OCI-LY1 (cell line): ENCODE data around the gene KRT20.
A peak's percentile ranks its signal among the peaks of the same experiment; 100 is the strongest.

Experiments
- H2AFZ ChIP-seq: fragments of 200-600 bp; sonication (generic), shearing (Covaris generic); 2 replicates; pipeline ENCODE4 v1.6.0; 2014; ENCODE audit warnings: antibody characterized with exemption, mild to moderate bottlenecking, low read length
- H3F3A ChIP-seq: fragments of 200-600 bp; sonication (generic), shearing (Covaris generic); 2 replicates; pipeline ENCODE4 v1.6.0; 2014; ENCODE audit warnings: mild to moderate bottlenecking, antibody characterized with exemption, low read length, moderate library complexity; ENCODE audit not compliant: insufficient read depth
- H3K27ac ChIP-seq: fragments of 200-600 bp; sonication (generic); 2 replicates; pipeline ENCODE4 v1.5.1; 2014; ENCODE audit warnings: low read length, mixed run types, mild to moderate bottlenecking, low read depth; ENCODE audit not compliant: poor library complexity, severe bottlenecking
- H3K27me3 ChIP-seq: fragments of 200-600 bp; sonication (generic); 2 replicates; pipeline ENCODE4 v1.6.0; 2014; ENCODE audit warnings: antibody characterized with exemption, mild to moderate bottlenecking, low read length, moderate library complexity; ENCODE audit not compliant: insufficient read depth
- H3K36me3 ChIP-seq: fragments of 200-600 bp; sonication (generic); 2 replicates; pipeline ENCODE4 v1.6.1; 2014; ENCODE audit warnings: mild to moderate bottlenecking, antibody characterized with exemption, low read length, moderate library complexity, mixed read lengths; ENCODE audit not compliant: insufficient read depth
- H3K4me1 ChIP-seq: fragments of 200-600 bp; sonication (generic); 2 replicates; pipeline ENCODE4 v1.5.1; 2014; ENCODE audit warnings: mild to moderate bottlenecking, low read length, moderate library complexity; ENCODE audit not compliant: insufficient read depth, severe bottlenecking
- H3K4me2 ChIP-seq: fragments of 200-600 bp; sonication (generic), shearing (Covaris generic); 2 replicates; pipeline ENCODE4 v1.6.1; 2014; ENCODE audit warnings: low read length
- H3K4me3 ChIP-seq: fragments of 200-600 bp; sonication (generic); 2 replicates; pipeline ENCODE4 v1.5.1; 2014; ENCODE audit warnings: low read length, low read depth, mild to moderate bottlenecking, mixed read lengths; ENCODE audit not compliant: poor library complexity, severe bottlenecking
- H3K79me2 ChIP-seq: fragments of 200-600 bp; shearing (Covaris generic); 2 replicates; pipeline ENCODE4 v1.6.1; 2016; ENCODE audit warnings: mixed run types, low read length, mixed read lengths; ENCODE audit not compliant: insufficient read depth
- H3K9ac ChIP-seq: fragments of 200-600 bp; sonication (generic), shearing (Covaris generic); 2 replicates; pipeline ENCODE4 v1.6.1; 2014; ENCODE audit warnings: mild to moderate bottlenecking, low read length, mixed read lengths
- H3K9me2 ChIP-seq: fragments of 200-600 bp; sonication (generic), shearing (Covaris generic); 2 replicates; pipeline ENCODE4 v1.6.1; 2014; ENCODE audit warnings: low read depth, mild to moderate bottlenecking, low read length, mixed read lengths
- H3K9me3 ChIP-seq: fragments of 200-600 bp; shearing (Covaris generic); 2 replicates; pipeline ENCODE4 v1.6.1; 2014; ENCODE audit warnings: low read length, mixed read lengths
- H4K20me1 ChIP-seq: fragments of 200-600 bp; sonication (generic), shearing (Covaris generic); 2 replicates; pipeline ENCODE4 v1.6.0; 2016; ENCODE audit warnings: mild to moderate bottlenecking, low read length; ENCODE audit not compliant: insufficient read depth
- EZH2 ChIP-seq: fragments of 200-600 bp; sonication (generic), shearing (Covaris generic); IDR thresholded peaks from 2 replicates; pipeline ENCODE4 v1.8.0; 2017; ENCODE audit warnings: borderline replicate concordance, mixed run types, mild to moderate bottlenecking, antibody characterized with exemption, low read length, moderate library complexity, mixed read lengths
- TF ChIP-seq, protein P1 (sequence below): fragments of 200-600 bp; sonication (generic), shearing (Covaris generic); IDR thresholded peaks from 2 replicates; pipeline ENCODE4 v1.5.1; 2017; ENCODE audit warnings: mild to moderate bottlenecking, antibody characterized with exemption, low read length, moderate library complexity, mixed read lengths

Gene KRT20

DNA sequence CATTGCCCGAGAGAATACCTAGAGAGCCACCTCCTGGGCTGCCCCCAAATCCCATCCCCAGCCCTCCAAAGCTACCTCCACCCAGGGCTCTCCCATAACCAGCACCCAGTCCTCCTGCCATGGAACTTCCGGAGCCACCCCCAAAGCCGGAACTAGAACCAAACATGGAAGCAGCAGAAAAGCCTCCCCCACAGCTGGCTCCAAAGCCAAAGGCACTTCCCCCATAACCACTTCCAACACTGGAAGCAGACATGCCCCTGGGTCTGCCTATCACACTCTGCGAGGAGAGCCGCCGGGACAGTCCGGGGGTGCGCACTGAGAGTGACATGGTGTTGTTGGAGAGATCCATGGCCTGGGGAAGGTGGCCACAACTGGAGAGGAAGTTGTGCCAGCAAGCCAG is 18.2 kb downstream of the KRT20 start, which contains the start of gene KRT12:
TSS of gene KRT12 (minus strand) at position 386 of the 400 bp plus-strand sequence. CDS start at position 349, 37 bp downstream.
- Histone ChIP-seq H3K9me2 (no peaks in the 10 kb centered on the region), H3K9me3 (no peaks in the 10 kb centered on the region), H3K79me2 (no peaks in the 10 kb centered on the region), H3K4me2 (no peak within 1 kb of the TSS), H3K27me3 (no peaks in the 10 kb centered on the region), H3K27ac (no peak within 1 kb of the TSS), H3K4me3 (no peak within 1 kb of the TSS), H4K20me1 (no peaks in the 10 kb centered on the region), H2AFZ (no peak within 1 kb of the TSS), H3K36me3 (no peaks in the 10 kb centered on the region), H3K4me1 (no peaks in the 10 kb centered on the region), H3K9ac (no peak within 1 kb of the TSS), H3F3A (no peaks in the 10 kb centered on the region)
- TF ChIP-seq, protein P1, sequence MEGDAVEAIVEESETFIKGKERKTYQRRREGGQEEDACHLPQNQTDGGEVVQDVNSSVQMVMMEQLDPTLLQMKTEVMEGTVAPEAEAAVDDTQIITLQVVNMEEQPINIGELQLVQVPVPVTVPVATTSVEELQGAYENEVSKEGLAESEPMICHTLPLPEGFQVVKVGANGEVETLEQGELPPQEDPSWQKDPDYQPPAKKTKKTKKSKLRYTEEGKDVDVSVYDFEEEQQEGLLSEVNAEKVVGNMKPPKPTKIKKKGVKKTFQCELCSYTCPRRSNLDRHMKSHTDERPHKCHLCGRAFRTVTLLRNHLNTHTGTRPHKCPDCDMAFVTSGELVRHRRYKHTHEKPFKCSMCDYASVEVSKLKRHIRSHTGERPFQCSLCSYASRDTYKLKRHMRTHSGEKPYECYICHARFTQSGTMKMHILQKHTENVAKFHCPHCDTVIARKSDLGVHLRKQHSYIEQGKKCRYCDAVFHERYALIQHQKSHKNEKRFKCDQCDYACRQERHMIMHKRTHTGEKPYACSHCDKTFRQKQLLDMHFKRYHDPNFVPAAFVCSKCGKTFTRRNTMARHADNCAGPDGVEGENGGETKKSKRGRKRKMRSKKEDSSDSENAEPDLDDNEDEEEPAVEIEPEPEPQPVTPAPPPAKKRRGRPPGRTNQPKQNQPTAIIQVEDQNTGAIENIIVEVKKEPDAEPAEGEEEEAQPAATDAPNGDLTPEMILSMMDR = no peak
- no peak for TF ChIP-seq EZH2

DNA sequence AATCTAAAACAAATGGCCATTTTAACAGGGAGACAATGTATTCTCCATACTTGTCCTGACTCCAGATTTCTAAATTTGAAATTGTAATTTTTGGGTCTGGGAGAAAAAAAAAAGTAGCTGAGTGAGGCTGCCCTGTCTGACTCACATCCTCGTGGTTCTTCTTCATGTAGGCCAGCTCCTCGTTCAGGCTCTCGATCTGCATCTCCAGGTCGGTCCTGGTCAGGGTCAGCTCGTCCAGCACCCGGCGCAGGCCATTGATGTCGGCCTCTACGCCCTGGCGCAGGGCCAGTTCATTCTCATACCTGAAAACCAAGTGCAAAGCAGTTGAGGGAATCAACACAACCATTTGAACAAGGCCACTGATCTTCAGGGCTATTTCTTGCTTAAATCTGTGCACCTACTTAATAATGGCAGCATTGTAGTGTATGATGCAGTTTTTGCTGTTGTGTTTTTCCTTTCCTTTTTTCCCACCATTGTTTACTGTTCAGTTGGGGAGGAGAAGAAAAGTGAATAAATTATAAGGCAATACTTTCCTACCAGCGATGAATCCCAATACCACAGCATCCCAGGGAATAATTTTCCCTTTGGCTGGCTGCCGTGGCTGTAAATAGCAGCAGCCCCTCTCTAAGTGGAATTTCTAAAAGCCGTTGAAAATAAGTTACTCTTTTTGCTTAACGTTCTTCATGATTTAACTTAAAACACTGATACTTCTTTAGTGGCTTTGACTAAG is 20.2 kb downstream of the KRT20 start:
- Histone ChIP-seq H3K9ac (no peak overlapping the region), H3K4me3 (no peak overlapping the region), H2AFZ (no peak overlapping the region), H3K9me2 (no peaks in the 10 kb centered on the region), H3F3A (no peaks in the 10 kb centered on the region), H3K27me3 (no peaks in the 10 kb centered on the region), H3K4me1 (no peaks in the 10 kb centered on the region), H3K79me2 (no peaks in the 10 kb centered on the region), H3K4me2 (no peak overlapping the region), H4K20me1 (no peaks in the 10 kb centered on the region), H3K27ac (no peak overlapping the region), H3K9me3 (no peaks in the 10 kb centered on the region), H3K36me3 (no peaks in the 10 kb centered on the region)
- TF ChIP-seq, protein P1 = no peak
- TF ChIP-seq EZH2 = no peak

DNA sequence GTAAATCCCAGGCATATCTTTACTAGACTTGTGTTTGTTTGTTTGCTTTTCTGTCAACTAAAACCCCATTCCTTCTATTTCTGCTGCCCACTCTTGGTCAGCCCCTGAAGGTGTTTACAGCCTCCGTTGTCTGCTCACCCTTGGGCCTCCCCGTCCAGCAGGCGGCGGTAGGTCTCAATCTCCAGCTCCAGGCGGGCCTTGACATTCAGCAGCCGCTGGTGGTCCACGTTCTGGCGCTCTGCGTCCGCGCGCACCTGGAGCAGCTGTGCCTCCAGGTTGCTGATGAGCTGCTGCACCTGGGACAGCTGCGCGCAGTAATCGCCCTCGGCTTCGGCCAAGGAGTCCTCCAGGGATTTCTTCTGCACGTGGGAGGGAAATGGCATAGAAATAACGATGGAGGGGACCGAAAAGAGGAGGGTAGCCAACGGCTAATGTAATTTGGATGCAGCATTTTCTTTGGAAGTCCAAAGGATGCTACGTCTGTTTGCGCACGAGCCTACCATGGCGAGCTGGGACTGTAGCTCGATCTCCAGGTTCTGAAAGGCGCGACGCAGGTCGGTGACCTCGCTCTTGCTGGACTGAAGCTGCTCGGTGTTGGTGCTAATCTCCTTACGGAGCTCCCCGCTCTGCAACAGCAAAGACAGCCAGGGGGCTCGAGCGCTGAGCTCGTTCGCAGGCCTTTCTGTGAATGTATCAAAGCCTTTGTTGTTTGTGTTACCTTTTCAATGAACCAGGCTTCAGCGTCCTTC is 21.9 kb downstream of the KRT20 start:
- no peaks in the 10 kb centered on the region for H4K20me1 ChIP-seq
- no peak overlapping the region for H3K9ac ChIP-seq
- no peaks in the 10 kb centered on the region for H3K79me2 ChIP-seq
- TF ChIP-seq EZH2 = no peak
- TF ChIP-seq, protein P1 = peak; percentile 38
- H3K4me1 ChIP-seq = no peaks in the 10 kb centered on the region
- H3F3A ChIP-seq = no peaks in the 10 kb centered on the region
- H3K27ac ChIP-seq = no peak overlapping the region
- H3K4me3 ChIP-seq = no peak overlapping the region
- H3K27me3 ChIP-seq = no peaks in the 10 kb centered on the region
- H3K9me3 ChIP-seq = no peaks in the 10 kb centered on the region
- no peak overlapping the region for H3K4me2 ChIP-seq
- H3K9me2 ChIP-seq = no peaks in the 10 kb centered on the region
- H3K36me3 ChIP-seq = no peaks in the 10 kb centered on the region
- no peak overlapping the region for H2AFZ ChIP-seq
